RWPE2 (cell line): ENCODE data around the gene PTBP2.

ENCODE experiments used
- ATAC-seq: fragments of 200-7000 bp; cut with Tn5 transposase; 3 replicates; pipeline ENCODE4 v1.9.1; 2021; ENCODE audit warnings: low read depth
- DNase-seq: peaks from one replicate; pipeline ENCODE4 v3.0.0-alpha.2; 2020; ENCODE audit warnings: low spot score
- H3K27ac ChIP-seq: fragments of 450-650 bp; 2 replicates; pipeline ENCODE4 v1.5.1; 2017; ENCODE audit warnings: mild to moderate bottlenecking; ENCODE audit not compliant: poor library complexity, severe bottlenecking
- H3K27me3 ChIP-seq: fragments of 250-450 bp; sonication (Bioruptor Pico); 2 replicates; pipeline ENCODE4 v1.5.1; 2021; ENCODE audit warnings: mild to moderate bottlenecking, moderate library complexity; ENCODE audit not compliant: insufficient read depth, poor library complexity, severe bottlenecking
- H3K36me3 ChIP-seq: fragments of 250-450 bp; sonication (Bioruptor Pico); 2 replicates; pipeline ENCODE4 v1.5.1; 2020; ENCODE audit warnings: low read depth, mild to moderate bottlenecking, moderate library complexity
- H3K4me1 ChIP-seq: fragments of 250-450 bp; sonication (Bioruptor Pico); 2 replicates; pipeline ENCODE4 v1.5.1; 2021; ENCODE audit warnings: mild to moderate bottlenecking, moderate library complexity; ENCODE audit not compliant: insufficient read depth, poor library complexity, severe bottlenecking
- H3K4me3 ChIP-seq: fragments of 250-450 bp; sonication (Bioruptor Pico); 2 replicates; pipeline ENCODE4 v1.5.1; 2021; ENCODE audit warnings: mild to moderate bottlenecking, moderate library complexity; ENCODE audit not compliant: severe bottlenecking
- H3K9me3 ChIP-seq: fragments of 250-450 bp; sonication (Bioruptor Pico); 2 replicates; pipeline ENCODE4 v1.5.1; 2021; ENCODE audit warnings: mild to moderate bottlenecking, moderate library complexity; ENCODE audit not compliant: severe bottlenecking
- TF ChIP-seq, protein P1 (sequence below): fragments of 450-650 bp; IDR thresholded peaks from one replicate; pipeline ENCODE4 v1.5.1; 2017; ENCODE audit warnings: mild to moderate bottlenecking, moderate library complexity; ENCODE audit not compliant: poor library complexity, severe bottlenecking

The PTBP2 gene

DNA sequence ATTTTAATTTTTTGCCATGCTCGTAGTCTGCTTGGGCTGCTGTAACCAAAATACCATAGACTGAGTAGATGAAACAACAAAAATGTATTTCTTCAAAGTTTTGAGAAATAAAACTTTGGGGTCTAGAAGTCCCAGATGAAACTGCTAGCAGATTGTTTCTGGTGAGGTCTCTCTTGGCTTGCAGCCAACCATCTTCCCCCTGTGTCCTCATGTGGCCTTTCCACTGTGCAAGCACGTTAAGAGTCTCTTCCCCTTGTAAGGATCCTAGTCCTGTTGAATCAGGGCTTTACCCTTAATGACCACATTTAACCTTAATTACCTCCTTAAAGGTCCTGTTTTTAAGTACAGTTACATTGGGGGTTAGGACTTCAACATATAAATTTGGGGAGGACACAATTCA lies 86.6 kb downstream of the PTBP2 start:
- no peak overlapping the region for H3K4me3 ChIP-seq
- H3K27ac ChIP-seq, result no peak overlapping the region
- DNase-seq, result no peak
- peaks cover 82% of the 10 kb centered on the region for H3K36me3 ChIP-seq
- no peaks in the 10 kb centered on the region for H3K4me1 ChIP-seq
- ATAC-seq, result no peak
- no peaks in the 10 kb centered on the region for H3K9me3 ChIP-seq
- no peaks in the 10 kb centered on the region for H3K27me3 ChIP-seq
- TF ChIP-seq, protein P1, sequence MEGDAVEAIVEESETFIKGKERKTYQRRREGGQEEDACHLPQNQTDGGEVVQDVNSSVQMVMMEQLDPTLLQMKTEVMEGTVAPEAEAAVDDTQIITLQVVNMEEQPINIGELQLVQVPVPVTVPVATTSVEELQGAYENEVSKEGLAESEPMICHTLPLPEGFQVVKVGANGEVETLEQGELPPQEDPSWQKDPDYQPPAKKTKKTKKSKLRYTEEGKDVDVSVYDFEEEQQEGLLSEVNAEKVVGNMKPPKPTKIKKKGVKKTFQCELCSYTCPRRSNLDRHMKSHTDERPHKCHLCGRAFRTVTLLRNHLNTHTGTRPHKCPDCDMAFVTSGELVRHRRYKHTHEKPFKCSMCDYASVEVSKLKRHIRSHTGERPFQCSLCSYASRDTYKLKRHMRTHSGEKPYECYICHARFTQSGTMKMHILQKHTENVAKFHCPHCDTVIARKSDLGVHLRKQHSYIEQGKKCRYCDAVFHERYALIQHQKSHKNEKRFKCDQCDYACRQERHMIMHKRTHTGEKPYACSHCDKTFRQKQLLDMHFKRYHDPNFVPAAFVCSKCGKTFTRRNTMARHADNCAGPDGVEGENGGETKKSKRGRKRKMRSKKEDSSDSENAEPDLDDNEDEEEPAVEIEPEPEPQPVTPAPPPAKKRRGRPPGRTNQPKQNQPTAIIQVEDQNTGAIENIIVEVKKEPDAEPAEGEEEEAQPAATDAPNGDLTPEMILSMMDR, result no peak

DNA sequence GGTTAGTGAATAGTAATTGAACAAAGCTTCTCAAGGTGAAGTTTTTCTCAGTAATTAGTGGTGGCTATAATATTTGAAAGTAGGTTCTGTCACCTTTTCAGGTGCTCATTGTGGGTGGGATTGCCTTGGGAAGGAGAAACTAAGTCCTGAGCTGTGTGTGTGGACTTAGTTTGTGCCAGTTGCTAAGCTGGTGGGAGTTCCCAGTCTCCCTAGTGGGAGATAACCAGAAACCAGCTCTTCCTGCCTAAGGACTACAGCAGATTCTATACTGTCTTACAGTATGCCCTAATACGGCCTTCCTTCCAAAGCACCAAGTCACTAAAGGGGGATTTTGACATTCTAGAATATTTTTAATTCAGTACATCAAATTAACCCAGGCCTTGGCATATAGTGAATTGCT lies 94.3 kb downstream of the PTBP2 start:
- Histone ChIP-seq H3K36me3 (peaks cover 62% of the 10 kb centered on the region), H3K4me1 (no peaks in the 10 kb centered on the region), H3K4me3 (no peak overlapping the region), H3K27me3 (no peaks in the 10 kb centered on the region), H3K27ac (no peak overlapping the region), H3K9me3 (no peaks in the 10 kb centered on the region)
- DNase-seq, result no peak
- no peak for ATAC-seq
- TF ChIP-seq, protein P1, result no peak

DNA sequence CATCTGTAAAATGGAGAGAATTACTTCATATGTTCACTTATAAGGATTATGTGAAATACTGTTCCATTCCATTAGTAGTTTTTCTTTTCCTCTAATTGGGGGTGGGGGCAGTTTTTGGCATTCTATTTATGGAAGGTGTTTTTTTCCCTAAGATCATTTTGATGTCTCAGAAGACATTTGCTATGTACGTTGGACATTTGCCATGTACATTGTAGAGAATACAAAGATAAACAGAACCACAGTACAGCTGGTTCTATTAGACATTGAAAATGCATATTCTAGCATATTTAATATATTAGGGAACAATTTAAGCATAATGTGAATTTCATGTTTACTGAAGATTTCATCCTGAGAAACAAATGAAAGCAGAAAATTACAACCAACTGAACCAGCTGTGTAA lies 98.5 kb downstream of the PTBP2 start:
- ATAC-seq, result no peak
- no peaks in the 10 kb centered on the region for H3K27me3 ChIP-seq
- no peak for DNase-seq
- H3K4me1 ChIP-seq, result no peaks in the 10 kb centered on the region
- H3K36me3 ChIP-seq, result peaks cover 39% of the 10 kb centered on the region
- no peak overlapping the region for H3K27ac ChIP-seq
- peaks cover 3% of the 10 kb centered on the region for H3K9me3 ChIP-seq
- H3K4me3 ChIP-seq, result no peak overlapping the region
- TF ChIP-seq, protein P1, result no peak

DNA sequence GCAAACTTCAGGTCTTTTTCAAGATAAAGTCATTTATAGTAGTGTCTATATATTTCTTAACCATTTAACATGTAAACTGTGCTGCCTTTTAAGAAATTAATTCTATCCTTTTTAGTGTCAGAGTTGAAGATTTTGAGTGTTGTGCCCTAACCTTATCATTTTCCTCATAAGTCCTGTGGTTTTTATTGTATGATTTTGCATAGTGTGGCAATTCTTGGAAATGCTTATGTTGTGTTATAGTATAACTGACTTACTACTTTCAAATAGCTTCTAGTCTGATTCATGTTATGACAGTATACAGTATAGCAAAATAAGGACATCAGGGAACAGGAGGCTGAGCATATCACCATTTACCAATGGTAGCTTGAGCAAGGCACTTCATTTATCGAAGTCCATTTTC lies 99.1 kb downstream of the PTBP2 start:
- DNase-seq (no peak), ATAC-seq (no peak)
- H3K36me3 ChIP-seq, result peaks cover 35% of the 10 kb centered on the region
- no peak overlapping the region for H3K4me3 ChIP-seq
- no peaks in the 10 kb centered on the region for H3K4me1 ChIP-seq
- TF ChIP-seq, protein P1, result no peak
- no peak overlapping the region for H3K27ac ChIP-seq
- H3K27me3 ChIP-seq, result no peaks in the 10 kb centered on the region
- H3K9me3 ChIP-seq, result peaks cover 3% of the 10 kb centered on the region

DNA sequence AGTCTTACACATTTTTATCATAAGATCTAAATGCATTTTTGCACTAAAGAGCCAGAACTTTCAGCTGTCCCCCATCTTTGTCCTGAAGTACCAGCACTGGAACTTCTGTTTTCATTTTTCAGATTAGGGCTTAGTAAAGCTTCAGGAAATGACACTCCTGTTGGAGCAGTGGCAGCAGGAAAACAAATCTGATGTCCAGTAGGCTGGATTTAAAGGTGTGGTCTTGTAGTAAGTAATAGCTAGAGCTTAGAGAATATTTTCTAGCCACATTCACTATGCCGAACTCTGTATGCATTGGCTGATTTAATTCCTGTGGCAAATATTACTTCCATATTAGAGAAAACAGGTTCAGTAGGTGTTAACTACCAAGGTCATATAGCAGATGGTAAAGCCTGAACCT lies 103.6 kb downstream of the PTBP2 start:
- TF ChIP-seq, protein P1, result no peak
- ATAC-seq (no peak), DNase-seq (no peak)
- Histone ChIP-seq H3K4me3 (no peak overlapping the region), H3K36me3 (peaks cover 16% of the 10 kb centered on the region; the same call in 1 of the 2 replicates), H3K27me3 (no peaks in the 10 kb centered on the region), H3K27ac (no peak overlapping the region), H3K4me1 (no peaks in the 10 kb centered on the region), H3K9me3 (peaks cover 3% of the 10 kb centered on the region)
